DMS53 (cell line): ENCODE measurements around the gene RET.

Source experiments
- DNase-seq: peaks from one replicate; lab custom pipeline; 2025; lab: John Stamatoyannopoulos, UW

Gene RET

GRCh38 chr10:43044961-43045621 is 31.8 kb upstream of the RET start:
- peak; percentile 29 for DNase-seq

DNA sequence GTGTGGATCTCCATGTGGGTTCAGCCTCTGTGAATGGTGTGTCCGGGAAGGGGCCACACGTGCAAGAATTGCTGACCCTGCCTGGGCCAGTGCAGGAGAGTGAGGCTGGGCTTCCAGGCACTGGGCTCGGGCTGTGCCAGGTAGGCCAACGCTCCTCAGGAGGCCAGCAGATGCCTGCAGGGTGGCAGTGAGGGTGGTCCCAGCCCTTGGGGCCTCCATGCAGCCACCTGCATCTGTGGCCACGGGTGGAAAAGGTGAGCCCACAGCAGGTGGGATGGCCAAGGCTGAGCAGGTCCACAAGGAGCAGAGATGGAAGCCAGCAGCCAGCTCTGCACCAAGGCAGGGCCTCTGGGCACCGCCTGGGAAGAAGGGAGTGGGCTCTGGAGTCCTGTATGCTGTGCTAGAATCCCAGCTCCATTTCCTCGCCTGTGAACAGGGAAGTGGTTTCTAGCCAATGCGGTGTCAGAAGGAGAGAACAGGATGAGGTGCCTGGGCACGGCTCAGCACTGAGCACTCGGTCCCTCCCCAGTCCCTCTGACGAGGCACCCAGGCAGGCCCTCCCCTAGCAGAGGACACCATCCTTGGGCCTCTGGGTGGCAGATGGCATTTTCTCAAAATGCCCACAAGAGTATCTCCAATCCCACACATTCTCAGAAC is 31.1 kb upstream of the RET start:
- peak; percentile 26 for DNase-seq

DNA sequence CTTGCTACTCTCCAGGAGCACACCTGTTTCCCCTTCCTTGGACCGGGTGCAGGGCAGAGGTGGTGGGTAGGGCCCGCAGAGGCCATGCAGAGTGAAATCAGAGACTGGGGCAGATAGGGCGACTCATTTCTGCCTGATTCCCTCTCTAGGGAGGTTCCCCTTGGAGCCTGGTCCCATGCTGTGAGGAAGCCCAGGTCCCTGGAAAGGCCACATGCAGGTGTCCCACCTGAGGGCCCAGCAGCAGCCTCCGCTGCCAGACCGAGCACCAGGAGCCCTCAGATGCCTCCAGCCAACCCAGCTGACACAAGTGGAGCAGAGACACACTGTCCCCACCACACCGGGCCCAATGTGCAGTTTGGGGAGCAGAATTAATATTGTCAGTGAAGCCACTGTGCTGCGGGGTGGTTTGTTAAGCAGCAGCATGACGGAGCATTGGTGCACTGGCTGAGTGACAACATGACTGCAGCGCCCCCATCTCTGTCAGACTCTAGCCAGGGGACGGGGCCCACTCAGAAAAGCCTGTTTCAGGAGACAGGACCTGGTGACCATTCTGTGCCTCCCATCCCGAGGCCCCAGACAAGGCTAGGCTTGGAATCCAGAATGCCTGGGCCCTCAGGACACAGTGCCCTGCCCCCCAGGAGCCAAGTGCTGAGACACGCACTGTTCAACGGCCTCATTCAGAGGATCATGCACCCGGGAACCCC is 30.4 kb upstream of the RET start:
- no peak for DNase-seq

DNA sequence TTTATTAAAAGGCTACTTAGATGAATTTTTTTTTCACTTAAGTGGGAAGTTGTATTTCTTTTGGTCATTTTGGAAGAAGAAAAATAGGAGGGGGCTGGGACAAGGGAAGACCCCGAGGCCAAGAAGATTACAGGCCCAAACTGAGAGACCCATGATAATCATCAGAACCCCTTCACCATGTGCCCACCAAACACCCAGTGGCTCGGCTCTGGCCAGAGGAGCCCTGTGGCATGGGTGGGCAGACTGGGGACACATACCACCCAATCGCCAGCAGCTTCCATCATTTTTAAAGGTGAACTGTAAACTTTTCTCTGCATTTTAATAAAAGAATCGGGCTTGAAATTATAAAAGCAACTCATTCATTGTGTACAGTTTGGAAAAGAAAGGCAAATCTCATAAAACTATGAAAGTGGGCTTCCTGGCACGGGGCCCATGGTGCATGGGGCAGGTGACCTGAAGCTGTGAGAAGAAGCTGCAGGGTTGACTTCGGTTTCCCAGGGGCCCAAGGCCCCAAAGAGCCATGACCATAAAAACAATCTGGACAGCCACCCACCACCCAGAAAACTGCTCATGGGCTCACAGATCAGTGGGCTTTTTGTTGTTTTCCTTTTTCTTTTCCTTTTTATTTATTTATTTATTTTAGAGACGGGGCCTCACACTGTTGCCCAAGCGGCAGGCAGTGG is 29.4 kb upstream of the RET start:
- DNase-seq, result no peak

DNA sequence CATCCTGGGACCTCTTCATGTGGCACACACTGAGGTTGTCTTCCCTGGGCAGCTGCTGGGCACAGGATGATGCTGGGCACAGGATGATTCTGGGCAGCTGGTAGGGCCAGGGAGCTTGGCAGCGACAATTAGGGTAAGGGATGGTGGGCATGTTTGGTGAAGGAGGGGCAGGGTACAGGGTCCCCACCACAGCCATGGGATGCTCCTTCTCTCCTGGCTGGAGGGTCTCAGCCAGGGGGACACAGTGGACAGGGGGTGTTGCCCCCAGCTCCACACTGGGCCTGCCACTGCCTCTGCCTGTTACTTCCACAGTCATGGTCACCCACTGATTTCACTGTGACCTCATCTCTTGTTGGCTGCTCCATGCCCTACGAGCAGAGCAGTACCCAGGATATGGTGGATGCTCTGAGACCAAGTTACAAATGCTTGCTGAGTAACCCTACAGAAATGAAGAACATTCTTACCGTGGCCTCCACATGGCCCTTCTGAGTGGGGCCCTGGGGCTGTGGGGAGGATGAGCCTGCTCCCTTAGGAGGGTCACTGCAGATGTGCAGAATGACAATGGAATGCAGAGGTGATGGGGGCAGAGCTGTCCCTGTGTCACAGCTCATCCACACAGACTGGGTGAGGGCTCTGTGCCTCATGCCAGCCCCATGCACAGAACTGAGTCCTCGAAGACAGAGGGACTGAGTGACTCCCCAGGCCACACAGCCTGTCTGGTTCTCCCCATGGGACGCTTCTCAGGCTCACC is 28.4 kb upstream of the RET start:
- no peak for DNase-seq

- DNase-seq, result no peak
Measured at GRCh38 chr10:43049081-43049551, 27.8 kb upstream of the RET start.

GRCh38 chr10:43050011-43050410 is 26.9 kb upstream of the RET start:
- no peak for DNase-seq

DNA sequence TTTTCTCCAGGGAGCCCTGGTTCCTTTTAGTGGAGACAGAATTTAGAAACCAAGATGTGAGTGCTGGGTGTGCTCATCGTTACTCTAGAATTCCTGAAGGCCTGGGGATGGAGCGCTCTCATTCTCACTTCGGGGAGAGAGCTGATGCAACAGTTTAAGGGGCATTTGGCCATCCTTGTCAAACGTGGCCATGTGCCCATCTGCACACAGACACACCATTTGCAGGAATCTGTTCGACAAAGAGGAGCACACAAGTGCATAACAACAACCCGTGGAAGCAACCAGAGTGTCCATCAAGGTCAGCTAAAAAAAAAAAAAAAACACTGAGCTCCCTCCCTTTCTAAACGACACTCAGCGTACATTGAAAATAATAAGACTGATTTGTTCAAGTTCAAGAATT is 23.0 kb upstream of the RET start:
- DNase-seq, result no peak

DNA sequence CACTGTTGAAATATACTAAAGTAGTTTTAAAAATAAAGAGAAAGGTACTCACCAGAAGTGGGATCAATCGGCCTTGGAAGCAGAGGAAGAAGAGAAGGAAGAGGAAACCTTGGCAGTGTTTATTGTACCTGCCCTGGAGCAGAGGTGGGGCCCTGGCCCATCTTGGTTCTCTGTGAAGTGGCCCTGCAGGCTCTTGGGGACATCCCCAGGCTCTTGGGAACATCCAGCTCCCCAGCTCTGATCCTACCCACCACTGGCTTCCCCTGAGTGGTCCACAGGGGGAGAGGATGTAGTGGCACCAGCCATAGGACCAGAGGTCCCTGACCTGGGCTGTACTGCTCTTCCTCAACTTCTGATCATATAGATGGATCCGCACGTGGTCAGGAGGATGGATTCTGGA is 22.3 kb upstream of the RET start:
- no peak for DNase-seq

DNA sequence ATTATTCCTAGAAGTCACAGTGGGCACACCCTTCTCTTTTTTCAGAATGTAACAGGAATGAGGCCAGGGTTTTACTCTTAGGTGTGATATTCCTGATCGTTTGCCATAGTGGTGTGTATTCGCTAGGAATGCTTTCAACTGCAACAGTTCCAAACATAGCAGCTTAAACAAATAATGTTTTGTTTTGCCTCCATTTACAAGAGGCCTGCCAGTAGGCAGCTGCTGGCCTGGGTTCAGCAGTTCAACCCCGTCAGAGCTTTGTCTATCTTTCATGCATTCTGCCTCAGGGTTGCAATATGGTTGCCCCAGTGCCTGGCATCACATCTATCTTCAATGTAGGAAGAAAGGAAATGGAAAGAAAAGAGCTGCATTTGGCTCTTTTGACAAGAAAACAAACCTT is 21.7 kb upstream of the RET start:
- DNase-seq, result peak; percentile 23

GRCh38 chr10:43055991-43056567 is 20.8 kb upstream of the RET start:
- DNase-seq, result no peak

DNA sequence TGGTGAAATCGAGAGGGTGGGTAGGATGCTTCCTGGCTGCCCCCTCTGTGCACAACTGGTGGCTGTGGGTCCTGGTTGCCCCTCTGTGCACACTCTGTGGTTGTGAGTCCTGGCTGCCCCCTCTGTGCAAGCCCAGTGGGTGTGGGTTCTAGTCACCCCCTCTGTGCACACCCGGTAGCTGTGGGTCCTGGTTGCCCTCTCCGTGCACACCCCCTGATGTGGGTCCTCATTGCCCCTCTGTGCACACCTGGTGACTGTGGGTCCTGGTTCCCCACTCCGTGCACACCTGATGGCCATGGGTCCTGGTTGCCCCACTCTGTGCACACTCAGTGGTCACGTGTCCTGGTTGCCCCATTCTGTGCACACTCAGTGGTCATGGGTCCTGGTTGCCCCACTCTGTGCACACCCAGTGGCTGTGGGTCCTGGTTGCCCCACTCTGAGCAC is 20.3 kb upstream of the RET start:
- no peak for DNase-seq

GRCh38 chr10:43057231-43057711 is 19.6 kb upstream of the RET start:
- no peak for DNase-seq

GRCh38 chr10:43057831-43058340 is 19.0 kb upstream of the RET start:
- no peak for DNase-seq

- DNase-seq, result no peak
Measured at GRCh38 chr10:43058716-43059335, 18.0 kb upstream of the RET start.

GRCh38 chr10:43059336-43059720 is 17.5 kb upstream of the RET start:
- DNase-seq, result no peak

- DNase-seq, result no peak
Measured at GRCh38 chr10:43059828-43060227, 17.0 kb upstream of the RET start.

- DNase-seq, result peak; percentile 72
Measured at GRCh38 chr10:43060291-43060690, 16.6 kb upstream of the RET start.

DNA sequence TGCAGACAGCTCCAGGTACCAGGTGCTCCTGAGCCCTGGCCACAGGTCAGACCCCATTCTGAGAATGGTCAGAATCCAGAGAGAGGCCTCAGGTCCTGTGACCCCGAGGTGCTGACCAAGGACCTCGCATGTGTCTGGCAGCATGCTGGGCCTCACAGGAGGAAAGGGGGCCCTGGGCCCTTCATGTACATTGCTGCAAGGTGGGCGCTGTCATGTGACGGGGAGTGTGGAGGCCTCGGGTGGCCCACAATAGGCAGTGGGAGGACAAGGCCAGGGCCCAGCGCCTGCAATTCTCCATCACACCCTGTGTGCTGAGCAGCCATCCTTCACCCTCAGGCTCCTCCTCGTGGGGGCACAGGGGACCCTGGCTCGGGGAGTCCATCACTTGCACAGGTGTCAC is 15.5 kb upstream of the RET start:
- DNase-seq, result no peak

DNA sequence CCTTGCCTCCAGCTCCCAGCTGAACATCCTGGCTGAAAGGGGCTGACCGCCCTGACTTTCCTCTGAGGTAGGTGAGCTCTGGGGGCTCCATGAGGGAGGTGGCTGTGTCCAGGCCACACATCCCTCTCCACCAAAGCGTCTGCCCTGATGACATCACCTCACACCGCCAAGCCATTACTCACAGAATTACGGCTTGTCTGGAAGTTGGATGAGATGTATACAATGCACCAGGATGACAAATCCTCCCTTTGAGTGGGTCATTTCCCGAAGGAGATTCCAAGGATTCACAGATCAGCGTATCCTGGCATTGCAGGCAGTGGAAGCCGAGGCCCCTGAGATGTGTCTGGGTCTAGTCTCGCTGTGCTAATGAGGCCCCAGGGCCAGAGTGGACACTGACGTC is 15.1 kb upstream of the RET start:
- DNase-seq, result peak; percentile 25
